Ureter (tissue), 1 donor: Measurements from ENCODE around the gene LDLRAD4. TPM values are rescaled to one million over a fixed set of nuclear protein-coding genes. Genes with fewer than 3 reads are reported as not detected.
A peak's percentile ranks its signal among the peaks of the same experiment; 100 is the strongest.

Experiments used
- DNase-seq: peaks from one replicate; pipeline ENCODE4 v3.0.0-alpha.2; 2020; ENCODE audit warnings: low spot score
- total RNA-seq: library from RNA; stranded (reverse); gene quantifications from one replicate; pipeline ENCODE4 v1.2.4, GENCODE V29; 2023
- donor health status: DM: yes; HTN: yes; CAD: no.

The LDLRAD4 gene
- total RNA-seq, 1 donor from 2014 or later: 39.7 TPM

GRCh38 chr18:13229001-13229671 lies 10.6 kb downstream of the LDLRAD4 start:
- peak; percentile 29 for DNase-seq

GRCh38 chr18:13231151-13231550 lies 12.6 kb downstream of the LDLRAD4 start:
- DNase-seq: peak; percentile 42

- peak; percentile 48 for DNase-seq
Observed at GRCh38 chr18:13232086-13232917, 13.7 kb downstream of the LDLRAD4 start.

- DNase-seq: peak; percentile 31
Observed at GRCh38 chr18:13232971-13233786, 14.6 kb downstream of the LDLRAD4 start.

GRCh38 chr18:13233787-13234783 lies 15.5 kb downstream of the LDLRAD4 start:
- DNase-seq: peak; percentile 39

- DNase-seq: peak; percentile 34
Observed at GRCh38 chr18:13235421-13235831, 16.9 kb downstream of the LDLRAD4 start.

GRCh38 chr18:13235981-13236380 lies 17.4 kb downstream of the LDLRAD4 start:
- DNase-seq: peak; percentile 73

- no peak for DNase-seq
Observed at GRCh38 chr18:13236411-13236810, 17.9 kb downstream of the LDLRAD4 start.

GRCh38 chr18:13237073-13237472 lies 18.5 kb downstream of the LDLRAD4 start:
- no peak for DNase-seq

- no peak for DNase-seq
Observed at GRCh38 chr18:13237641-13238040, 19.1 kb downstream of the LDLRAD4 start.

GRCh38 chr18:13239171-13239956 lies 20.8 kb downstream of the LDLRAD4 start:
- DNase-seq: peak; percentile 31

- peak; percentile 31 for DNase-seq
Observed at GRCh38 chr18:13240060-13240725, 21.6 kb downstream of the LDLRAD4 start.

GRCh38 chr18:13241083-13241892 lies 22.7 kb downstream of the LDLRAD4 start:
- peak; percentile 37 for DNase-seq

GRCh38 chr18:13241893-13242175 lies 23.3 kb downstream of the LDLRAD4 start:
- no peak for DNase-seq

GRCh38 chr18:13242797-13243196 lies 24.2 kb downstream of the LDLRAD4 start:
- DNase-seq: peak; percentile 28

GRCh38 chr18:13243363-13243762 lies 24.8 kb downstream of the LDLRAD4 start:
- peak; percentile 27 for DNase-seq

GRCh38 chr18:13244135-13244534 lies 25.6 kb downstream of the LDLRAD4 start:
- peak; percentile 29 for DNase-seq

GRCh38 chr18:13245481-13246000 lies 27.0 kb downstream of the LDLRAD4 start:
- no peak for DNase-seq

- peak; percentile 23 for DNase-seq
Observed at GRCh38 chr18:13246121-13246520, 27.6 kb downstream of the LDLRAD4 start.
